ENCODE results near the gene FSIP1.

The FSIP1 gene

DNA sequence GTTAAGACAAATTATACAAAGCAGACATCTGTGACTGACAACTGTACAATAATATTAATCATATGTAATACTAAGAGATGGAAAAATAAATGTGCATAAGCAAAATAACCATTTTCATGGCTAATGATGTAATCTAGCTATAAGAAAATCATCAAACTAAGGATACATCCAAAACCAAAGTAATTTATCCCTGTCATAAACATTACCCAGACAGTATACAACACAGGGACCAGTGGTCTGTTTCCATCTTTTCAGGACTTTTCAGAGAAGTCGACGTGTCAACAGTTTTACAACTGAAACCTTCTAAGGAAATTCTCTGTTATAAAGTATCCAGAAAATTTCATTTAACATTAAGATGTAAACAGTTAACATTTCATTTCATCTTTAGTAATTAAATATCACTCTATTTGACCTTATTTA lies 190.7 kb downstream of the FSIP1 start:
- TF ChIP-seq EZH2phosphoT487 (IDR thresholded peaks at IDR 0.05; ENCODE audit: borderline replicate concordance, low read length) (no peak), CTCF (IDR thresholded peaks at IDR 0.05; ENCODE audit: low read depth, low read length, poor library complexity, severe bottlenecking) (no peak)
- no peak overlapping the region for H3K4me3 ChIP-seq (ENCODE audit: low read length)
- H3K79me2 ChIP-seq (ENCODE audit: control insufficient read depth, low read length) = no peaks in the 10 kb centered on the region
- no peak overlapping the region for H3K4me2 ChIP-seq (ENCODE audit: low read length)
- no peaks in the 10 kb centered on the region for H3K27me3 ChIP-seq (ENCODE audit: control insufficient read depth, low read length)
- no peak overlapping the region for H3K27ac ChIP-seq (ENCODE audit: low read depth, low read length)
- no peaks in the 10 kb centered on the region for H3K4me1 ChIP-seq (ENCODE audit: control insufficient read depth, low read length)
- H3K9me3 ChIP-seq (ENCODE audit: control insufficient read depth, insufficient read depth, low read length) = no peaks in the 10 kb centered on the region
- no peaks in the 10 kb centered on the region for H3K9me2 ChIP-seq (replicated peaks; ENCODE audit: control insufficient read depth, low read length)
- no peaks in the 10 kb centered on the region for H4K20me1 ChIP-seq (ENCODE audit: control insufficient read depth, insufficient read depth, low read depth, low read length)
- H3F3A ChIP-seq (ENCODE audit: control insufficient read depth, insufficient read depth) = no peaks in the 10 kb centered on the region
- no peaks in the 10 kb centered on the region for H3K36me3 ChIP-seq (ENCODE audit: control insufficient read depth, low read length)

- no peaks in the 10 kb centered on the region for H3K79me2 ChIP-seq (ENCODE audit: control insufficient read depth, low read length)
- no peak overlapping the region for H3K4me2 ChIP-seq (ENCODE audit: low read length)
- no peaks in the 10 kb centered on the region for H3K4me1 ChIP-seq (ENCODE audit: control insufficient read depth, low read length)
- H3K27me3 ChIP-seq (ENCODE audit: control insufficient read depth, low read length) = no peaks in the 10 kb centered on the region
- H3K36me3 ChIP-seq (ENCODE audit: control insufficient read depth, low read length) = no peaks in the 10 kb centered on the region
- H3K27ac ChIP-seq (ENCODE audit: low read depth, low read length) = no peak overlapping the region
- no peaks in the 10 kb centered on the region for H3K9me2 ChIP-seq (replicated peaks; ENCODE audit: control insufficient read depth, low read length)
- no peaks in the 10 kb centered on the region for H4K20me1 ChIP-seq (ENCODE audit: control insufficient read depth, insufficient read depth, low read depth, low read length)
- no peak overlapping the region for H3K4me3 ChIP-seq (ENCODE audit: low read length)
- no peaks in the 10 kb centered on the region for H3F3A ChIP-seq (ENCODE audit: control insufficient read depth, insufficient read depth)
- H3K9me3 ChIP-seq (ENCODE audit: control insufficient read depth, insufficient read depth, low read length) = no peaks in the 10 kb centered on the region
- TF ChIP-seq EZH2phosphoT487 (IDR thresholded peaks at IDR 0.05; ENCODE audit: borderline replicate concordance, low read length) (no peak), CTCF (IDR thresholded peaks at IDR 0.05; ENCODE audit: low read depth, low read length, poor library complexity, severe bottlenecking) (no peak)
These were observed 191.3 kb downstream of the FSIP1 start for GRCh38 chr15:39591141-39591895.

DNA sequence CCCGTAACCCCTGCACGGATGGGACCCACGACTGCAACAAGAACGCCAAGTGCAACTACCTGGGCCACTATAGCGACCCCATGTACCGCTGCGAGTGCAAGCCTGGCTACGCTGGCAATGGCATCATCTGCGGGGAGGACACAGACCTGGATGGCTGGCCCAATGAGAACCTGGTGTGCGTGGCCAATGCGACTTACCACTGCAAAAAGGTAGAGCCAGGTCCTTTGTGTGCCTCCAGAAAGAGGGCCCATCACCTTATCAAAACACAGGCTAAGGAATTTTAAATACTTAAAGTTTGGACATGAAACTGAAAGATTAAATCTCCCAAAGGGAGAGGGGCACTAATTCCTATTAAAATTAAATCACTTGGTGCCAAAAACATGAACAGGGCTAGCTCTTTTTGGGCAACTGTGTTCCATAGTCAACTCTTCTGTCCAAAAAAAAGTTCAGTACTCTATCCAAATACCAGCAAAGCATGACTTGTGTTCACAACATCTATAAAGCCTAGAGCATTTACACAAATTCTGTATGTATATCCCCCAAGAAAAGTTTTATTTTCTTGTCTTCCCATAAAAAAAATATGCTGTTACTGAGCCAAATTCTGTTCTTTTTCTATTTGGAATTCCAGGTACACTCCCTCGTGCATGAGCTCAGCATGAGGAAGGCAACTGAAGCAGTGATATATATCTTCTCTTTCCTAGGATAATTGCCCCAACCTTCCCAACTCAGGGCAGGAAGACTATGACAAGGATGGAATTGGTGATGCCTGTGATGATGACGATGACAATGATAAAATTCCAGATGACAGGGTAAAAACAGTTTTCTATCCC lies 192.6 kb downstream of the FSIP1 start:
- Histone ChIP-seq H3K9me2 (replicated peaks; ENCODE audit: control insufficient read depth, low read length) (no peaks in the 10 kb centered on the region), H3K27ac (ENCODE audit: low read depth, low read length) (no peak overlapping the region), H3K9me3 (ENCODE audit: control insufficient read depth, insufficient read depth, low read length) (no peaks in the 10 kb centered on the region), H3K27me3 (ENCODE audit: control insufficient read depth, low read length) (0 out of 2 replicates have a peak, but pooled peaks cover 2% of the 10 kb centered on the region), H3K4me2 (ENCODE audit: low read length) (no peak overlapping the region), H3K79me2 (ENCODE audit: control insufficient read depth, low read length) (no peaks in the 10 kb centered on the region), H4K20me1 (ENCODE audit: control insufficient read depth, insufficient read depth, low read depth, low read length) (no peaks in the 10 kb centered on the region), H3K4me1 (ENCODE audit: control insufficient read depth, low read length) (no peaks in the 10 kb centered on the region), H3K4me3 (ENCODE audit: low read length) (no peak overlapping the region), H3K36me3 (ENCODE audit: control insufficient read depth, low read length) (no peaks in the 10 kb centered on the region), H3F3A (ENCODE audit: control insufficient read depth, insufficient read depth) (no peaks in the 10 kb centered on the region)
- TF ChIP-seq EZH2phosphoT487 (IDR thresholded peaks at IDR 0.05; ENCODE audit: borderline replicate concordance, low read length) (no peak), CTCF (IDR thresholded peaks at IDR 0.05; ENCODE audit: low read depth, low read length, poor library complexity, severe bottlenecking) (no peak)

All from DOHH2 (cell line).